HepG2 (cell line): ENCODE measurements around the gene SSH3. TPM values are rescaled to one million over a fixed set of nuclear protein-coding genes. Genes with fewer than 3 reads are reported as not detected.

Source experiments
- ATAC-seq: fragments of 200-7000 bp; cut with Tn5 transposase; 3 replicates; pipeline ENCODE4 v1.9.1; 2020; ENCODE audit warnings: mild to moderate bottlenecking, moderate library complexity
- BruUV-seq: library from RNA; stranded (reverse); fragments of 400-500 nt; replicated peaks from 2 replicates; lab custom pipeline; 2021; lab: Mats Ljungman, UMichigan
- CTCF ChIA-PET: fragments of 300-600 bp; formaldehyde crosslinking; extraction: SDS; loops from one replicate; lab custom pipeline; 2021; ENCODE audit warnings: low total read pairs, inconsistent platforms, low intra/inter-chr PET ratio; lab: Yijun Ruan, JAX
- POLR2A ChIA-PET: fragments of 350-600 bp; sonication (Branson Sonifier 250); formaldehyde crosslinking; loops from one replicate; lab custom pipeline; 2020; ENCODE audit warnings: antibody characterized with exemption, inconsistent platforms; lab: Yijun Ruan, JAX
- DNase-seq: peaks from one replicate; pipeline ENCODE4 v3.0.0-alpha.2; 2015; ENCODE audit warnings: low spot score
- FAIRE-seq: peaks from 3 replicates; lab custom pipeline; 2011; peaks lifted over from hg19 to GRCh38; lab: Jason Lieb, UNC
- H2AFZ ChIP-seq: one replicate; pipeline ENCODE4 v1.6.1; 2011; ENCODE audit warnings: low read length, inconsistent platforms
- H3K27ac ChIP-seq: fragments of 300-600 bp; 3 replicates; pipeline ENCODE4 v1.8.0; 2011; ENCODE audit warnings: mixed run types, mild to moderate bottlenecking, mixed read lengths, low read length, inconsistent platforms; ENCODE audit not compliant: insufficient read depth; ENCODE audit errors: extremely low read length
- H3K27me3 ChIP-seq, 2 experiments: fragments of 200-600 bp in 1 of 2; 2 replicates in 1 of 2; 3 replicates in 1 of 2; pipeline versions ENCODE4 v1.6.0 to v1.8.0; 2011; ENCODE audit warnings: low read length in 2 of 2, mild to moderate bottlenecking in 2 of 2, moderate library complexity in 2 of 2, inconsistent platforms in 1 of 2; ENCODE audit not compliant: insufficient read depth in 2 of 2, control insufficient read depth in 1 of 2
- H3K36me3 ChIP-seq, 2 experiments: fragments of 200-600 bp in 1 of 2; replicated peaks in 1 of 2; 2 replicates in 1 of 2; 3 replicates in 1 of 2; pipeline versions ENCODE4 v1.5.1 to v1.8.0; 2011; ENCODE audit warnings: low read length in 2 of 2, inconsistent platforms in 1 of 2; ENCODE audit not compliant: insufficient read depth in 2 of 2, control insufficient read depth in 1 of 2
- H3K4me1 ChIP-seq: 2 replicates; pipeline ENCODE4 v1.5.1; 2012; ENCODE audit warnings: low read length, inconsistent platforms; ENCODE audit not compliant: insufficient read depth
- H3K4me2 ChIP-seq: 2 replicates; pipeline ENCODE4 v1.6.0; 2011; ENCODE audit warnings: low read depth, low read length, inconsistent platforms
- H3K4me3 ChIP-seq, 3 experiments: fragments of 200-600 bp in 1 of 3; sonication (generic), shearing (Covaris generic) in 1 of 3; replicated peaks in 1 of 3; 2 replicates each; pipeline ENCODE4 v1.5.1; 2011 to 2016; ENCODE audit warnings: low read length in 3 of 3, inconsistent platforms in 2 of 3, low read depth in 2 of 3, mild to moderate bottlenecking in 2 of 3, control low read depth in 1 of 3, mixed read lengths in 1 of 3; ENCODE audit not compliant: insufficient read depth in 1 of 3
- H3K79me2 ChIP-seq: one replicate; pipeline ENCODE4 v1.6.1; 2011; ENCODE audit warnings: low read length, inconsistent platforms; ENCODE audit not compliant: insufficient read depth
- H3K9ac ChIP-seq: 2 replicates; pipeline ENCODE4 v1.6.0; 2011; ENCODE audit warnings: mild to moderate bottlenecking, low read depth, low read length, inconsistent platforms; ENCODE audit not compliant: insufficient read depth
- H3K9me3 ChIP-seq: 2 replicates; pipeline ENCODE4 v1.5.1; 2012; ENCODE audit warnings: mild to moderate bottlenecking, low read length
- H4K20me1 ChIP-seq: 2 replicates; pipeline ENCODE4 v1.6.0; 2011; ENCODE audit warnings: inconsistent platforms, mild to moderate bottlenecking, low read length, moderate library complexity; ENCODE audit not compliant: insufficient read depth
- ARNT2 ChIP-seq: sonication (generic); formaldehyde crosslinking; IDR thresholded peaks from 2 replicates; pipeline ENCODE4 v1.8.0; 2022; ENCODE audit warnings: mild to moderate bottlenecking, low read depth, missing genetic modification reagents, moderate library complexity
- CREM ChIP-seq, 2 experiments: sonication (generic) in 1 of 2; formaldehyde crosslinking in 1 of 2; IDR thresholded peaks; 2 replicates each; pipeline versions ENCODE4 v1.4.0 to v1.6.1; 2016 to 2020; ENCODE audit warnings: antibody characterized with exemption in 1 of 2, mild to moderate bottlenecking in 1 of 2, missing genetic modification reagents in 1 of 2
- E2F5 ChIP-seq: sonication (generic); formaldehyde crosslinking; conservative IDR thresholded peaks from 2 replicates; pipeline ENCODE4 v1.4.0; 2020; ENCODE audit warnings: missing genetic modification reagents
- GPN1 ChIP-seq: sonication (generic); formaldehyde crosslinking; IDR thresholded peaks from 2 replicates; pipeline ENCODE4 v1.5.1; 2020; ENCODE audit warnings: missing genetic modification reagents, borderline replicate concordance
- HES4 ChIP-seq: sonication (generic); formaldehyde crosslinking; IDR thresholded peaks from 2 replicates; pipeline ENCODE4 v1.9.0; 2021; ENCODE audit warnings: mild to moderate bottlenecking, missing genetic modification reagents, borderline replicate concordance
- MTA3 ChIP-seq: sonication (generic); formaldehyde crosslinking; IDR thresholded peaks from 2 replicates; pipeline ENCODE4 v1.4.0; 2020; ENCODE audit warnings: missing genetic modification reagents
- NR1H2 ChIP-seq: sonication (generic); formaldehyde crosslinking; IDR thresholded peaks from 2 replicates; pipeline ENCODE4 v1.8.1; 2022; ENCODE audit warnings: low read depth, missing genetic modification reagents, borderline replicate concordance
- PAWR ChIP-seq: sonication (generic); formaldehyde crosslinking; IDR thresholded peaks from 2 replicates; pipeline ENCODE4 v1.4.0; 2020; ENCODE audit warnings: missing genetic modification reagents, mild to moderate bottlenecking, borderline replicate concordance
- STAT5B ChIP-seq: sonication (generic); formaldehyde crosslinking; IDR thresholded peaks from 2 replicates; pipeline ENCODE4 v1.4.0; 2020; ENCODE audit warnings: missing genetic modification reagents
- U2AF2 ChIP-seq: fragments of 200-400 bp; formaldehyde crosslinking; IDR thresholded peaks from 2 replicates; pipeline ENCODE4 v1.6.1; 2017; ENCODE audit warnings: low read depth, mild to moderate bottlenecking, low read length
- ZNF333 ChIP-seq: sonication (generic); formaldehyde crosslinking; IDR thresholded peaks from 2 replicates; pipeline ENCODE4 v1.4.0; 2020; ENCODE audit warnings: mild to moderate bottlenecking, missing genetic modification reagents, borderline replicate concordance
- ZNF572 ChIP-seq: sonication (generic); formaldehyde crosslinking; IDR thresholded peaks from 2 replicates; pipeline ENCODE4 v1.5.1; 2020; ENCODE audit warnings: mild to moderate bottlenecking, missing genetic modification reagents
- WGBS: methylation state at CpG from one replicate; pipeline ENCODE4 v1.1.6; 2017; ENCODE audit warnings: low lambda C conversion rate; 5-methylcytosine and 5-hydroxymethylcytosine counted together
- in situ Hi-C: cut with HindIII; loops from 2 replicates; pipeline ENCODE4 v1.10.0; 2017; ENCODE audit warnings: low pct_unique_long_range_greater_than_20kb; ENCODE audit not compliant: extremely low pct_ligation_motif_present
- intact Hi-C: fragments of 100-400 bp; cut with micrococcal nuclease; formaldehyde crosslinking; loops from one replicate; pipeline ENCODE4 v1.10.0; 2022; ENCODE audit not compliant: unreplicated experiment
- polyA plus RNA-seq, 8 experiments: library from polyadenylated mRNA; depleted of rRNA in 3 of 8; stranded (reverse) in 7 of 8; unstranded in 1 of 8; fragments of >200 nt; fragmentation: Illumina TruSeq in 4 of 8; extraction: Trizol in 4 of 8; gene quantifications; 2 replicates each; pipeline versions ENCODE4 v1.2.1 to v1.2.3, GENCODE V29; 2011 to 2016; ENCODE audit warnings: low read depth in 4 of 8, missing spikeins in 1 of 8, mixed read lengths in 1 of 8; ENCODE audit not compliant: insufficient read depth in 1 of 8
- total RNA-seq, 5 experiments: library from RNA; depleted of rRNA; stranded (reverse); fragments of >200 nt; fragmentation: Illumina TruSeq; extraction: Trizol; gene quantifications; 2 replicates each; pipeline ENCODE4 v1.2.3, GENCODE V29; 2016; ENCODE audit warnings: low read depth in 1 of 5
- TF ChIP-seq, protein P1 (sequence below): sonication (generic); formaldehyde crosslinking; IDR thresholded peaks from 2 replicates; pipeline ENCODE4 v1.8.0; 2022; ENCODE audit warnings: missing genetic modification reagents, low read depth, mild to moderate bottlenecking, borderline replicate concordance

The SSH3 gene
- total and polyA plus RNA-seq, 2 of the 13 experiments (the other 11 are each of a cell fraction or from before 2014, with no cell fraction given) = 12.4 to 18.8 TPM

GRCh38 chr11:67349036-67349435 is 45.7 kb downstream of the SSH3 start:
- H3K27ac ChIP-seq = no peak overlapping the region
- no peak overlapping the region for H2AFZ ChIP-seq
- WGBS = 41% methylated on average over 5 of the region's 5 CpGs
- no TSS peak for BruUV-seq
- no peak for FAIRE-seq
- no peaks in the 10 kb centered on the region for H3K27me3 ChIP-seq
- DNase-seq = no peak
- no peak for ATAC-seq
- POLR2A ChIA-PET = interaction anchor here (9.7 kb wide), 1 partner anchor 29 kb away, joined by 365 read pairs; the partner anchor contains the start of gene CLCF1
- no peak overlapping the region for H3K4me2 ChIP-seq
- H3K9me3 ChIP-seq = no peaks in the 10 kb centered on the region
- H3K9ac ChIP-seq = no peak overlapping the region
- CTCF ChIA-PET = no interaction called here
- intact Hi-C loops = no loop called here
- no peak overlapping the region for H3K4me3 ChIP-seq
- in situ Hi-C loops = no loop called here
- H3K79me2 ChIP-seq = no peaks in the 10 kb centered on the region
- no peaks in the 10 kb centered on the region for H4K20me1 ChIP-seq
- no peak for TF ChIP-seq NR1H2 (CRISPR knock-in tag)
- TF ChIP-seq ZNF333 (CRISPR knock-in tag) = no peak
- TF ChIP-seq, protein P1, sequence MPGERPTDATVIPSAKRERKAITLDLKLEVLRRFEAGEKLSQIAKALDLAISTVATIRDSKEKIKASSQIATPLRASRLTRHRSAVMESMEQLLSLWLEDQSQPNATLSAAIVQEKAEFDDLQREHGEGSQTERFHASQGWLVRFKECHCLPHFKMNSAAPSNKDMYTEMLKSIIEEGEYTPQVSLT (CRISPR knock-in tag) = no peak
- TF ChIP-seq CREM (IDR thresholded peaks at IDR 0.05) = no peak
- no peak for TF ChIP-seq CREM (CRISPR knock-in tag; IDR thresholded peaks at IDR 0.05)
- TF ChIP-seq U2AF2 = no peak
- TF ChIP-seq ZNF572 (CRISPR knock-in tag) = no peak
- TF ChIP-seq PAWR (CRISPR knock-in tag) = no peak
- TF ChIP-seq HES4 (CRISPR knock-in tag) = no peak
- no peak for TF ChIP-seq MTA3 (CRISPR knock-in tag)
- TF ChIP-seq GPN1 (CRISPR knock-in tag) = no peak
- no peak for TF ChIP-seq E2F5 (CRISPR knock-in tag)
- no peak for TF ChIP-seq ARNT2 (CRISPR knock-in tag)
- TF ChIP-seq STAT5B = no peak
- H3K36me3 ChIP-seq = no peaks in the 10 kb centered on the region
- H3K4me1 ChIP-seq = peaks cover 27% of the 10 kb centered on the region
